Measurements from ENCODE around the gene MFRP. TPM values are rescaled to one million over a fixed set of nuclear protein-coding genes. Genes with fewer than 3 reads are reported as not detected.

The MFRP gene
- total and polyA plus RNA-seq, 10 of the 15 experiments (the other 5 are each of a cell fraction or from before 2014, with no cell fraction given) = not detected

- TF ChIP-seq ZBTB40 (IDR thresholded peaks at IDR 0.05; ENCODE audit: borderline replicate concordance) (no peak), FOXK2 (IDR thresholded peaks at IDR 0.05) (no peak), RAD51 (IDR thresholded peaks at IDR 0.05) (no peak), PKNOX1 (IDR thresholded peaks at IDR 0.05) (no peak), JUND (IDR thresholded peaks at IDR 0.05; ENCODE audit: low read depth, low read length) (no peak), WRNIP1 (IDR thresholded peaks at IDR 0.05; ENCODE audit: borderline replicate concordance, low read depth, low read length) (no peak), NFYB (IDR thresholded peaks at IDR 0.05; ENCODE audit: insufficient read depth, low read depth, low read length) (no peak), CEBPZ (IDR thresholded peaks at IDR 0.05; ENCODE audit: low read depth, low read length) (no peak), NR2C2 (IDR thresholded peaks at IDR 0.05; ENCODE audit: borderline replicate concordance, control insufficient read depth, insufficient read length, low read depth) (no peak), CBX5 (IDR thresholded peaks at IDR 0.05; ENCODE audit: low read depth) (no peak), SMAD5 (IDR thresholded peaks at IDR 0.05; ENCODE audit: low read depth) (no peak), CHD4 (IDR thresholded peaks at IDR 0.05) (no peak), SP1 (IDR thresholded peaks at IDR 0.05; ENCODE audit: low read depth, low read length) (no peak), RELB (IDR thresholded peaks at IDR 0.05; ENCODE audit: low read depth) (no peak), ZNF592 (IDR thresholded peaks at IDR 0.05) (no peak), NBN (IDR thresholded peaks at IDR 0.05) (0 out of 2 replicates have a peak, but pooled peaks have one; percentile 43)
These were observed 22.9 kb downstream of the MFRP start (continued) for GRCh38 chr11:119323532-119324033.
